SK-N-SH (cell line): ENCODE data around the gene ZNF764. TPM values are rescaled to one million over a fixed set of nuclear protein-coding genes. Genes with fewer than 3 reads are reported as not detected.
"Not testable (repeated sequence)": the region's sequence is repeated elsewhere in the genome, so short reads cannot be mapped to it uniquely, and the experiment has no call there.

Source experiments
- CTCF ChIA-PET: fragments of 300-600, 350-600 bp; formaldehyde crosslinking; extraction: SDS; loops from one replicate; lab custom pipeline; 2021; lab: Yijun Ruan, JAX
- POLR2A ChIA-PET: fragments of 350-600 bp; sonication (Branson Sonifier 250); formaldehyde crosslinking; extraction: SDS; loops from one replicate; lab custom pipeline; 2020; ENCODE audit warnings: antibody characterized with exemption, inconsistent platforms; lab: Yijun Ruan, JAX
- DNase-seq: peaks from one replicate; pipeline ENCODE4 v3.0.0; 2012
- H2AFZ ChIP-seq: fragments of 200-600 bp; sonication (generic); 2 replicates; pipeline ENCODE4 v1.8.1; 2016; ENCODE audit warnings: antibody characterized with exemption, mild to moderate bottlenecking, low read depth
- H3F3A ChIP-seq: fragments of 200-600 bp; sonication (generic); replicated peaks from 2 replicates; pipeline ENCODE3; 2016; ENCODE audit warnings: antibody characterized with exemption, mild to moderate bottlenecking; ENCODE audit not compliant: insufficient read depth
- H3K27ac ChIP-seq, 2 experiments: fragments of 200-500 bp in 1 of 2; fragments of 200-600 bp in 1 of 2; sonication (Bioruptor generic) in 1 of 2; sonication (generic), shearing (Covaris generic) in 1 of 2; 2 replicates each; pipeline versions ENCODE4 v1.5.1 to v1.6.1; 2014 to 2016; ENCODE audit warnings: low read depth in 2 of 2, inconsistent platforms in 1 of 2, low read length in 1 of 2, mild to moderate bottlenecking in 1 of 2, mixed read lengths in 1 of 2
- H3K27me3 ChIP-seq: fragments of 200-600 bp; sonication (generic), shearing (Covaris generic); 2 replicates; pipeline ENCODE4 v1.6.1; 2016; ENCODE audit warnings: mixed run types; ENCODE audit not compliant: insufficient read depth
- H3K36me3 ChIP-seq, 2 experiments: fragments of 200-500 bp in 1 of 2; fragments of 200-600 bp in 1 of 2; sonication (Bioruptor generic) in 1 of 2; sonication (generic) in 1 of 2; replicated peaks in 1 of 2; 2 replicates each; pipeline versions ENCODE3 to v1.5.1; 2014 to 2016; ENCODE audit warnings: low read length in 1 of 2, mild to moderate bottlenecking in 1 of 2; ENCODE audit not compliant: insufficient read depth in 2 of 2, control insufficient read depth in 1 of 2
- H3K4me1 ChIP-seq, 2 experiments: fragments of 200-500 bp in 1 of 2; fragments of 200-600 bp in 1 of 2; sonication (Bioruptor generic) in 1 of 2; sonication (generic), shearing (Covaris generic) in 1 of 2; 2 replicates each; pipeline versions ENCODE4 v1.5.1 to v1.6.1; 2014 to 2016; ENCODE audit warnings: low read depth in 1 of 2, low read length in 1 of 2, mixed run types in 1 of 2; ENCODE audit not compliant: insufficient read depth in 2 of 2, control insufficient read depth in 1 of 2
- H3K4me2 ChIP-seq: fragments of 200-600 bp; sonication (generic), shearing (Covaris generic); 2 replicates; pipeline ENCODE4 v1.6.1; 2017; ENCODE audit warnings: mixed run types
- H3K4me3 ChIP-seq, 2 experiments: fragments of 200-500 bp in 1 of 2; fragments of 200-600 bp in 1 of 2; sonication (Bioruptor generic) in 1 of 2; sonication (generic), shearing (Covaris generic) in 1 of 2; 2 replicates each; pipeline versions ENCODE4 v1.5.1 to v1.8.1; 2014 to 2016; ENCODE audit warnings: low read depth in 2 of 2, inconsistent platforms in 1 of 2, low read length in 1 of 2, mild to moderate bottlenecking in 1 of 2, mixed read lengths in 1 of 2, moderate library complexity in 1 of 2
- H3K79me2 ChIP-seq: fragments of 200-600 bp; sonication (generic); 2 replicates; pipeline ENCODE4 v1.8.1; 2017; ENCODE audit warnings: mild to moderate bottlenecking; ENCODE audit not compliant: insufficient read depth
- H3K9ac ChIP-seq: fragments of 200-600 bp; sonication (generic); 2 replicates; pipeline ENCODE4 v1.6.1; 2017; ENCODE audit warnings: mixed run types
- H3K9me2 ChIP-seq: fragments of 200-600 bp; sonication (generic); 2 replicates; pipeline ENCODE4 v1.6.1; 2017; ENCODE audit warnings: mixed run types
- H3K9me3 ChIP-seq: fragments of 200-600 bp; sonication (generic); 2 replicates; pipeline ENCODE4 v1.6.1; 2017; ENCODE audit warnings: mixed run types, mild to moderate bottlenecking, moderate library complexity
- H4K20me1 ChIP-seq: fragments of 200-600 bp; sonication (generic); 2 replicates; pipeline ENCODE4 v1.6.1; 2017; ENCODE audit warnings: mild to moderate bottlenecking, mixed run types; ENCODE audit not compliant: insufficient read depth
- ELF1 ChIP-seq: IDR thresholded peaks from 2 replicates; pipeline ENCODE4 v1.4.0; 2012
- EP300 ChIP-seq, 2 experiments: IDR thresholded peaks; 2 replicates each; pipeline versions ENCODE4 v1.4.0 to v1.6.1; 2012; ENCODE audit warnings: borderline replicate concordance in 1 of 2, low read depth in 1 of 2, low read length in 1 of 2
- FOSL2 ChIP-seq: IDR thresholded peaks from 2 replicates; pipeline ENCODE4 v1.4.0; 2012; ENCODE audit warnings: low read depth, mild to moderate bottlenecking, moderate library complexity, borderline replicate concordance
- GABPA ChIP-seq: IDR thresholded peaks from 2 replicates; pipeline ENCODE4 v1.4.0; 2012; ENCODE audit warnings: low read depth, mild to moderate bottlenecking
- GATA2 ChIP-seq: sonication (generic); formaldehyde crosslinking; IDR thresholded peaks from 2 replicates; pipeline ENCODE4 v1.5.0; 2020; ENCODE audit warnings: mild to moderate bottlenecking, missing genetic modification reagents
- MEF2A ChIP-seq: IDR thresholded peaks from 2 replicates; pipeline ENCODE4 v1.4.0; 2012; ENCODE audit warnings: low read depth, borderline replicate concordance
- POLR2AphosphoS5 ChIP-seq: IDR thresholded peaks from 2 replicates; pipeline ENCODE4 v1.6.1; 2012; ENCODE audit warnings: low read depth, low read length
- RFX5 ChIP-seq: IDR thresholded peaks from 2 replicates; pipeline ENCODE4 v1.6.1; 2012; ENCODE audit warnings: mild to moderate bottlenecking, improper control_type of control experiment, low read length
- SIN3A ChIP-seq: IDR thresholded peaks from 2 replicates; pipeline ENCODE4 v1.6.1; 2012; ENCODE audit warnings: low read depth, mild to moderate bottlenecking, low read length, moderate library complexity, borderline replicate concordance
- SMC3 ChIP-seq: IDR thresholded peaks from 2 replicates; pipeline ENCODE4 v1.6.1; 2012; ENCODE audit warnings: low read depth, low read length, improper control_type of control experiment
- TCF12 ChIP-seq: IDR thresholded peaks from 2 replicates; pipeline ENCODE4 v1.4.0; 2012
- YY1 ChIP-seq: IDR thresholded peaks from 2 replicates; pipeline ENCODE4 v1.4.0; 2012; ENCODE audit warnings: low read depth, mild to moderate bottlenecking
- ZBTB33 ChIP-seq: IDR thresholded peaks from 2 replicates; pipeline ENCODE4 v1.4.0; 2012; ENCODE audit warnings: low read depth, borderline replicate concordance
- WGBS: methylation state at CpG from one replicate; pipeline ENCODE4 v1.1.6; 2017; ENCODE audit warnings: low lambda C conversion rate; 5-methylcytosine and 5-hydroxymethylcytosine counted together
- polyA plus RNA-seq, 3 experiments: library from polyadenylated mRNA; depleted of rRNA; stranded (reverse); fragments of >200 nt; gene quantifications; 2 replicates each; pipeline ENCODE4 v1.2.3, GENCODE V29; 2012
- TF ChIP-seq, protein P1 (sequence below): fragments of 200-600 bp; sonication (generic); IDR thresholded peaks from 2 replicates; pipeline ENCODE4 v1.6.1; 2017; ENCODE audit warnings: antibody characterized with exemption, mild to moderate bottlenecking, moderate library complexity

ZNF764 gene
- polyA plus RNA-seq, 1 of the 3 experiments (the other 2 are of a cell fraction): 2.8 TPM

DNA sequence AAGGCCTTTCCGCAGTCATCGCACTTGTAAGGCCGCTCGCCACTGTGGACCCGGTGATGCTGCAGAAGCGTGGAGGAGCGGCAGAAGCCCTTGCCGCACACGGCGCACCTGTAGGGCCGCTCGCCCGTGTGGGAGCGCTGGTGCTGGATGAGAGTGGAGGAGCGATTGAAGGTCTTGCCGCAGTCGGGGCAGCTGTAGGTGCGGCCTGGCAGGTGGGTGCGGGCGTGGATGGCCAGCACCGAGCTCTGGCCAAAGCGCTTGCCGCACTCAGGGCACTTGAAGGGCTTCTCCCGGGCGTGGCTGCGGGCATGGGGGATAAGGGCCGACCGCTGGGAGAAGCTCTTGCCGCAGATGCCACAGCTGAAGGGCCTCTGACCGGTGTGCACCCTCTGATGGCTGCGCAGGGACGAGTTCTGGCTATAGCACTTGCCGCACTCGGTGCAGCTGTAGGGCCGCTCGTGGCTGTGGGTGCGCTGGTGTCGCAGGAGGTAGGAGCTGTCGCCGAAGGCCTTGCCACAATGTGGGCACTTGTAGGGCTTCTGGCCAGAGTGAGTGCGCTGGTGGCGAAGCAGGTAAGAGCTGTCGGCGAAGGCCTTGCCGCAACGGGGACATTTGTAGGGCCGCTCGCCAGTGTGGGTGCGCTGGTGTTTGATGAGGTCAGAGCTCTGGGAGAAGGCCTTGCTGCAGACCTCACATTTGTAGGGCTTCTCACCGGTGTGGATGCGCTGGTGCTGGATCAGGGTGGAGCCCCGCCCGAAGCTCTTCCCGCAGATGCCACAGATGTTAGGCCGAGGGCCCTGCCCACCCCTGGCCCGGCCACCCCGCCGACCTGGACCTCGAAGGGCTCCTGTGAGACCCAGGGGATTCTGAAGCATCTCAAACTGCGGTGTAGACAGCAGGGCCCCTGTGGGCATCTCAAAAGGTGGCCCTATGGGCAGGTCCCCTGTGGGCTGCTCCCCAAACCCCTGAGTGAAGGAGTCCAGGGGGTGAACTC, 33.3 kb downstream of the ZNF764 start (continued):
- TF ChIP-seq FOSL2: no peak
- no peak for TF ChIP-seq RFX5
- TF ChIP-seq GABPA: no peak
- TF ChIP-seq MEF2A: no peak
- TF ChIP-seq ELF1: no peak
- TF ChIP-seq YY1: no peak
- TF ChIP-seq SIN3A: no peak
- TF ChIP-seq SMC3: no peak

DNA sequence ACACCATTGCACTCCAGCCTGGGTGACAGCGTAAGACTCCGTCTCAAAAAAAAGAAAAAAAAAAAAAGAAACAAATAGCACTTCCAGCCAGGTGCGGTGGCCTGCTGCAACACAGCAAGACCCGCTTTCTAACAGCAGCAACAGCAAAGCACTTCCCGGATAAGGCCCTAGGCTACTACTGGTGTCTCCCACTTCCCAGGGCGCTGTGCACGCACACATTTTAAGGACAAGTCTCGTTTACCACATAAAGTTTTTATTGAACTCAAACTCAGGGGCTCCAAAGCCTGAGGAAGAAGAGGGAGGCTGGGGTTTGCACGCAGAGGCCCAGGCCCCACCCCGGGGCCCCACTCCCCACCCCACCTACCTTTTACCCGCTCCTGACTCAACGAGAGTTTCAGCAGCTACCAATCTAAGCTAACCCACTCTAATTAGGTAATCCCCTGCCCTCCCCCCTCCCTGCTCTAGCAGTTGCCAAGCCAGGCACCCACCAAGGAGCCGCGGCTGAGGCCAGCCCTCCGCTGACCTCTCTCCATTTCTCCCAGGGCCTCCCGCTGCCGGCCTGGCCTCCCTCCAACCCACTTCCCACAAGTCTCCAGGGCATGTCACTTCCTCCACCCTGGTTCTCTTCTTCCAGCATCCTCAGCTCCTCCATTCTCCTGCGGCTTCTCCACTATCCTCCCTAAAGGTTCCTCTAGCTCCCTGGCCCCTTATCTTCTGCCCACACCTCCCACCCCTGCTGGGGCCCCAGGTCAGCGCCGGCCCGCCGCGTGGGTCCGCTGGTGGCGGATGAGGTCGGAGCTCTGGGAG, 34.2 kb downstream of the ZNF764 start:
- 92% methylated on average over 26 of the region's 26 CpGs for WGBS
- CTCF ChIA-PET: interaction anchor here (0.9 to 2.5 kb wide), 5 partner anchors 11 to 94 kb away, joined by 3 to 12 read pairs (median 3); partner anchors contain the start of genes DCTPP1 and ZNF747
- no peak for DNase-seq
- Histone ChIP-seq H3K9me2 (no peaks in the 10 kb centered on the region), H4K20me1 (no peaks in the 10 kb centered on the region), H3K4me3 (no peak overlapping the region)
- TF ChIP-seq TCF12 (no peak), SMC3 (no peak), ZBTB33 (no peak), EP300 (IDR thresholded peaks at IDR 0.05; ENCODE audit: borderline replicate concordance in 1 of 2, low read depth in 1 of 2, low read length in 1 of 2) (no peak), POLR2AphosphoS5 (0 out of 2 replicates have a peak, but pooled peaks have one; percentile 5), GATA2 (no peak)
- TF ChIP-seq, protein P1, sequence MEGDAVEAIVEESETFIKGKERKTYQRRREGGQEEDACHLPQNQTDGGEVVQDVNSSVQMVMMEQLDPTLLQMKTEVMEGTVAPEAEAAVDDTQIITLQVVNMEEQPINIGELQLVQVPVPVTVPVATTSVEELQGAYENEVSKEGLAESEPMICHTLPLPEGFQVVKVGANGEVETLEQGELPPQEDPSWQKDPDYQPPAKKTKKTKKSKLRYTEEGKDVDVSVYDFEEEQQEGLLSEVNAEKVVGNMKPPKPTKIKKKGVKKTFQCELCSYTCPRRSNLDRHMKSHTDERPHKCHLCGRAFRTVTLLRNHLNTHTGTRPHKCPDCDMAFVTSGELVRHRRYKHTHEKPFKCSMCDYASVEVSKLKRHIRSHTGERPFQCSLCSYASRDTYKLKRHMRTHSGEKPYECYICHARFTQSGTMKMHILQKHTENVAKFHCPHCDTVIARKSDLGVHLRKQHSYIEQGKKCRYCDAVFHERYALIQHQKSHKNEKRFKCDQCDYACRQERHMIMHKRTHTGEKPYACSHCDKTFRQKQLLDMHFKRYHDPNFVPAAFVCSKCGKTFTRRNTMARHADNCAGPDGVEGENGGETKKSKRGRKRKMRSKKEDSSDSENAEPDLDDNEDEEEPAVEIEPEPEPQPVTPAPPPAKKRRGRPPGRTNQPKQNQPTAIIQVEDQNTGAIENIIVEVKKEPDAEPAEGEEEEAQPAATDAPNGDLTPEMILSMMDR: no peak
- TF ChIP-seq, all 33 proteins: peak for 1
- Histone ChIP-seq H3F3A (no peaks in the 10 kb centered on the region), H3K27me3 (no peaks in the 10 kb centered on the region), H3K9me3 (no peaks in the 10 kb centered on the region), H3K27ac (no peak overlapping the region), H3K36me3 (peaks cover 0 to 6% of the 10 kb centered on the region in 2 experiments), H3K79me2 (no peaks in the 10 kb centered on the region), H3K4me2 (no peak overlapping the region), H3K4me1 (peaks cover 6 to 11% of the 10 kb centered on the region in 2 experiments; a peak in 3 of 4 replicates), H2AFZ (no peak overlapping the region), H3K9ac (no peak overlapping the region)
- POLR2A ChIA-PET: interaction anchor here (0.6 to 2.1 kb wide), 3 partner anchors 8 to 67 kb away, joined by 3 to 5 read pairs (median 4); no protein-coding TSS in a partner anchor

DNA sequence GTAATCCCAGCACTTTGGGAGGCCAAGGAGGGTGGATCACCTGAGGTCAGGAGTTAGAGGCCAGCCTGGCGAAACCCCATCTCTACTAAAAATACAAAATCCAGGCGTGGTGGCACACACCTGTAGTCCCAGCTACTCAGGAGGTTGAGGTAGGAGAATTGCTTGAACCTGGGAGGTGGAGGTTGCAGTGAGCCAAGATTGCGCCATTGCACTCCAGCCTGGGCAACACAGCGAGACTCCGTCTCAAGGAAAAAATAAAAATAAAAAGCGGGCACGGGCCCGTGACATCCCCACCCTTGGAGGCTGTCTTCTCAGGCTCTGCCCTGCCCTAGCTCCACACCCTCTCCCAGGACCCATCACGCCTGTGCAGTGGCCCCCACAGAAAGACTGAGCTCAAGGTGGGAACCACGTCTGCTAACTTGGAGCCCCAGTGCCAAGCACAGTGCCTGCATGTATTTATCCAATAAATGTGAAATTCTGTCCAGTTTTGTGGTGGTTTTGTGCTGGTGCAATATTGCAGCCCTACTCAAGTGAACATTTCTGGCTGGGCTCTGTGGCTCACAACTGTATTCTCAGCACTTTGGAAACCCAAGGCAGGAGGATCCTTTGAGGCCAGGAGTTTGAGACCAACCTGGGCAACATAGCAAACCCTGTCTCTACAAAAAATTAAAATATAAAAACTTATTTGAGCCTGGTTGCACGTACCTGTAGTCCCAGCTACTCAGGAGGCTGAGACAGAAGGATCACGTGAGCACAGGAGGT, 35.3 kb downstream of the ZNF764 start:
- H3K9ac ChIP-seq, H3K9me2 ChIP-seq, H3K36me3 ChIP-seq, H4K20me1 ChIP-seq, H3K4me3 ChIP-seq, H3F3A ChIP-seq, H3K27ac ChIP-seq, DNase-seq, H2AFZ ChIP-seq, H3K4me2 ChIP-seq, H3K9me3 ChIP-seq, H3K27me3 ChIP-seq, H3K4me1 ChIP-seq, H3K79me2 ChIP-seq: not testable (repeated sequence)
- WGBS: 93% methylated on average over 11 of the region's 12 CpGs
- POLR2A ChIA-PET: interaction anchor here (0.6 kb wide), 1 partner anchor 871 kb away, joined by 5 read pairs; no protein-coding TSS in a partner anchor
- CTCF ChIA-PET: interaction anchor here (1.6 kb wide), 1 partner anchor 93 kb away, joined by 3 read pairs; the partner anchor contains the start of gene DCTPP1
